WI38 (cell line): Measurements from ENCODE around the gene ABCD3.

ENCODE experiments used
- H3K4me3 ChIP-seq: 2 replicates; pipeline ENCODE4 v1.5.1; 2011; ENCODE audit warnings: low read depth, mild to moderate bottlenecking, control low read depth, low read length
- TF ChIP-seq, protein P1 (sequence below): IDR thresholded peaks from 2 replicates; pipeline ENCODE4 v1.5.1; 2012; ENCODE audit warnings: low read depth, mild to moderate bottlenecking, control low read depth, low read length

The ABCD3 gene

DNA sequence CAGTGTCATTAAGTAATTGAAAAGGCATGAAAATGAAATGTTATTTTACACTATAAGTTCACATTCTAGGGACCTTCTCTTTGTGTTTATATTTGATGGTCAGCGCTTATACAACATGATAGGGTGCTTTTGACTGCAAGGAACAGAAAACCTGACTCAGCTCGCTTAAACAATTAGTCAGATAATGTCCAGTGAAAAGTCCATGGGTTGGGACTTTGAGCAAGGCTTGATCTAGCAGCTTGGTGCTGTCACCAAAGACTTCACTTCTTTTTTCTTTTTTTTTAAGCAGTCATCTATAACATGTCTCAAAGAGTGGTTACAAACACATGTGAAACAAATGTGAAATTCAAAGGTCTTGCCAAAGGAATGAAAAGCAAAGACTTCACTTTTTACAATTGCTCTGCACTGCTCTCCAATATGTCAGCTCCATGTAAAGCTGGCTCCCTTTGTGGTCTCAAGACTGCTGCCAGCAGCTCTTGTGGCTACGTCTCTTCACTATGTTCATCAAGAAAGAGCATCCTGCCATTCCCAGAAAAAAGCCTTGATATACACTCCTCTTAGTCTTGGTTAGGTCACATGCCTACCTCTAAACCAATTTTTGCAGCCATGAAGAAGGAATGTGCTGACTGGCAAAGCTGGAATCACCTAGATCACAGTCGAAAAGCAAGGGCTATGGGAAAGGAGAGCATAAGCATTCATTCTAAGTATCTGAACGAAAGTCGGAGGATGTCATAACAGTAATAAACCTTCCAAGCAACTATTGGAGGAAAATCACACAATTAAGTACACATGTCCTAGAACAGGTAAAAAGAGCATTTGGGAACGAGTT lies 108.2 kb downstream of the ABCD3 start:
- H3K4me3 ChIP-seq, result no peak overlapping the region
- TF ChIP-seq, protein P1, sequence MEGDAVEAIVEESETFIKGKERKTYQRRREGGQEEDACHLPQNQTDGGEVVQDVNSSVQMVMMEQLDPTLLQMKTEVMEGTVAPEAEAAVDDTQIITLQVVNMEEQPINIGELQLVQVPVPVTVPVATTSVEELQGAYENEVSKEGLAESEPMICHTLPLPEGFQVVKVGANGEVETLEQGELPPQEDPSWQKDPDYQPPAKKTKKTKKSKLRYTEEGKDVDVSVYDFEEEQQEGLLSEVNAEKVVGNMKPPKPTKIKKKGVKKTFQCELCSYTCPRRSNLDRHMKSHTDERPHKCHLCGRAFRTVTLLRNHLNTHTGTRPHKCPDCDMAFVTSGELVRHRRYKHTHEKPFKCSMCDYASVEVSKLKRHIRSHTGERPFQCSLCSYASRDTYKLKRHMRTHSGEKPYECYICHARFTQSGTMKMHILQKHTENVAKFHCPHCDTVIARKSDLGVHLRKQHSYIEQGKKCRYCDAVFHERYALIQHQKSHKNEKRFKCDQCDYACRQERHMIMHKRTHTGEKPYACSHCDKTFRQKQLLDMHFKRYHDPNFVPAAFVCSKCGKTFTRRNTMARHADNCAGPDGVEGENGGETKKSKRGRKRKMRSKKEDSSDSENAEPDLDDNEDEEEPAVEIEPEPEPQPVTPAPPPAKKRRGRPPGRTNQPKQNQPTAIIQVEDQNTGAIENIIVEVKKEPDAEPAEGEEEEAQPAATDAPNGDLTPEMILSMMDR, result no peak

DNA sequence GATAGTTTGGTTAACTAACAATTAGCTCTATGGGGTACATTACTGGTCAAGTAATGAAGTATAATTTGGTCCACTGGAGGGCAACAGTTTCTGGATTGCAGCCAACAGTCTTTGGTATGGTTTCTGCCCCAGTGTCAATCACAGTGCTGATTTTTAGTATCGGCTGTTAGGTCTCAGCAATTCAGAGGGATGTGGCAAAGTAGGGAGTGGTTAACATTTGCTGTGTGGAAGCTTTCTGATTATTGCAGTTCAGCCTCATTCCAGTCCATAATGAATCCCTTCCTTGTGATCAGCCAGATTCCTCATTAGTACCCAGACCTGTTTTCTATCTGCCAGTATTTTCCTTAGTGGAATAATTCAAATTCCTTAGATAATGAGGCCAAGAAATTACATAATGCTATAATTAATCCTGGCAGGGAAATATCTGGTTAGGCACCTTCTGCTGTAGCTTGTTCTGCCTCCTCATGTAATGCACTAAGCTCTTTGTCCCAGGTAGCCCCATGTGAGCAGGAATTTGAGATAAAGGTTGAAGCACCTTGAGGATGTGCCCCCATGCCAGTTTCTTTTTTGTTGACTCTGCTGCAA lies 109.3 kb downstream of the ABCD3 start:
- H3K4me3 ChIP-seq, result no peak overlapping the region
- TF ChIP-seq, protein P1, result no peak

DNA sequence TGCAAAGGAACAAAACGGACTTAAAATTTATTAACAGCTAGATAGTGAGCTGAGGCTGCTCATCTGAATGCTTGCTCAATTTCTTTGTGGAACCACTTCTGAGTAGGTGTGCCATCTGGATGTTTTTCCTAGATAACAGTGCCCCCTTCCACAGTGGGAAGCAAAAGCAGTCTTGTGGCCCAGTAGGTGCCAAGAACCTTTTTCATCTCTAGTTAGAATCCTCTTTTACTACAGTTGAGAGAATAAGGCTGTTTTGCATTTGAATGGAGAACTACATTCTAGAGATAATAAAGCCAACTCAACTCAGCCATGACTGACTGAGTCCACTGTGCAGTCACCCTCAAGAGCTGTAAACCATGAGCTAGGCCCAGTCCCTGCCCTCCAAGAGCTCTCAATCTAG lies 110.1 kb downstream of the ABCD3 start:
- TF ChIP-seq, protein P1, result peak; percentile 5; the same call in 1 of the 2 replicates

DNA sequence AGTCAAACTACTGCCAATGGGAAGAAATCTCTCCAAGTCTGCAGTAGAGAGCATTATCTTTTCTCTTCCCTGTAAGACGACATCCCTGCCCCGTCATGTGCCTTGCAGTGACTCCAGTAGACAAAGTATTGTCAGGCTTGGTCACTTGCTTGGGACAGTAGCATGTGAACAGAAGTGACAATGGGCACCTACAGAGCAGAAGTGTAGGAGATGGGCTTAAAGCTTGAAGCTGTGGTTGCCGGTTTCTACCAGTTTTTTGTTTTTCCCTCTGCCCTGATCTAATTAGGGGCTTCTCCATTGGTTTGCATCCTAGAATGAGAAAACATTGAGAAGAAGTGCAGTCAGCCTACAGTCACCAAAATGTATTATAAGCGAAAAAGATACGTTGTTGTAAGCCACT lies 110.6 kb downstream of the ABCD3 start:
- H3K4me3 ChIP-seq, result no peak overlapping the region
- TF ChIP-seq, protein P1, result no peak

More for the DNA sequence above, 110.1 kb downstream of the ABCD3 start:
- H3K4me3 ChIP-seq, result no peak overlapping the region

DNA sequence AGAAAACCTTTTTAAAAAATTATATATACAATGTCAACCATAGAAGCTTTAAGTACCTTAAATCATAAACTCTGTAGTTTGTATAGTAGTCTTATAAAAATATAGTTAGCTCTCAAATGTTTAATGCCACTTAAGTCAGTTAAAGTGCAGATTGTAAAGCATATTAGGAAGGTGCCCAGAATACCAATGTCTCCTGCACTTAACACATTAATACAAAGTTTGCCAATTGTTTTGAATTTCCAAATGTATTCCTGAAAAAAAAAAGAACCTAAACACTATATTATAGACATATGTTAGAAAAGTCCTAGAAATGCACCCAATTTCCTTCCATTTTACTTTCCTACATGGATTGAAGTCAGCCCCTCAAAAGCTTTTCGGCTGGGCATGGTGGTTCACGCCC lies 111.2 kb downstream of the ABCD3 start:
- TF ChIP-seq, protein P1, result no peak
- H3K4me3 ChIP-seq, result no peak overlapping the region

DNA sequence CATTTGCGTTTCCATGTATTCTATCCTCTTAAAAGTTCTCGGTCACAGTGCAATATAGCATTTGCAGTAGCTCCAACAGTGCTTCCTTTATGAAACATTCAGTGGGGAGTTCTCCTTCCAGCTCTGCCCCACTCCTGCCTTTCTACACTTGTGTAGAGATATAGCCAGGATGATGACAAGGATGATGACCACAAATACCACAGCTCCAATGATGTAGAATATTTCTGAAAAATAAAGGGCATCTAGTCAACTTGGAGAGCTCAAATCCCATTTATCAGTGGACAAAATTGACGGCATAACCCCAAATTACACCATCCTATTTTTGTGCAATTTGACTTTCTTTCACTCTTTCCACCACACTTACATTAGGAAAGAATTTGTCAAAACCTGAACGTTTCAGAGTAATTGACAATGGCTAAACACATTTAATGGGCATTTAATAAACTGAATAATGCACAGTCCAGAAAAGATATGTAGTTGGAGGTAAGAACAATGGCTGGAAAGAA lies 112.2 kb downstream of the ABCD3 start:
- TF ChIP-seq, protein P1, result no peak
- no peak overlapping the region for H3K4me3 ChIP-seq

DNA sequence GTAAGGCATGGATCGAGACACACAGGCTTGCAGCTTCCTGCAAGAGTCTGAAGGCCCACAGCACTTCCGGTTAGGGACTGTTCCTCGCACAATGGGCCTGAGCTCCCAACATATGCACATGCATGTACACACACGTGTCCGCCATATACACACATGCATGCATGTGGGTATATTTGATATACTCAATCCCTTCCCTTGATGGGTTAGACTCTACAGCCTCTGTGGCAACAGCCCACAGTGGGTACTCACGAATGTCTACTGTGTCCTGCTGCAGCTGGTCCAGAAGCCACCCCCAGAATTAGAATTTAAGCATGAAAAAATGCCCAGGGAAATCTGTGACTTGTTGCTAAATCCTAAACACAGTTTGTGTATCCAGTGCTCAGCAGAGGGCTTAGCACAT lies 113.5 kb downstream of the ABCD3 start:
- no peak overlapping the region for H3K4me3 ChIP-seq
- TF ChIP-seq, protein P1, result no peak
